NCI-H2171 treated with DMSO at 0.1 percent for 48 hours (cell line): ENCODE results near the gene AIFM3.

Experiments used
- DNase-seq: peaks from one replicate; lab custom pipeline; 2025; lab: John Stamatoyannopoulos, UW

The AIFM3 gene

DNA sequence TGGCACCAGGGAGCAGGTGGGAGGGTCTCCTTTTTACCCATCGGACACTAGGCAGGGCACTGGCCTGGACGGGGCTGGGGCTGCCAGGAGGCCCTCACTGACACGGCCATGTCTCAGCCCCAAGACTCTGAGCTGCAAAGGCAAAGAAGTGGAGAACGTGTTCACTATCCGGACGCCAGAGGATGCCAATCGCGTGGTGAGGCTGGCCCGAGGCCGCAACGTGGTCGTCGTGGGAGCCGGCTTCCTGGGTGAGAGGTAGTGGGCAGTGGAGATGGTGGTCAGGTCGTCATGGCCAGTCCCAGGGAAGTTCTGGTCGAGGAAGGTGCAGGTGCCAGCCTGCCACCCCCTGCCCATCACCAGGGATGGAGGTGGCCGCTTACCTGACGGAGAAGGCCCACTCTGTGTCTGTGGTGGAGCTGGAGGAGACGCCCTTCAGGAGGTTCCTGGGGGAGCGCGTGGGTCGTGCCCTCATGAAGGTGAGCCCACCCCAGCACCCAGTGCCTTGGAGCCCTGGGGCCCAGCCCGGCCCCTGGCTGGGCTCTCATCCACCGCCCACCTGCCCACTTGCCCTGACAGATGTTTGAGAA lies 9.3 kb downstream of the AIFM3 start:
- DNase-seq: no peak

DNA sequence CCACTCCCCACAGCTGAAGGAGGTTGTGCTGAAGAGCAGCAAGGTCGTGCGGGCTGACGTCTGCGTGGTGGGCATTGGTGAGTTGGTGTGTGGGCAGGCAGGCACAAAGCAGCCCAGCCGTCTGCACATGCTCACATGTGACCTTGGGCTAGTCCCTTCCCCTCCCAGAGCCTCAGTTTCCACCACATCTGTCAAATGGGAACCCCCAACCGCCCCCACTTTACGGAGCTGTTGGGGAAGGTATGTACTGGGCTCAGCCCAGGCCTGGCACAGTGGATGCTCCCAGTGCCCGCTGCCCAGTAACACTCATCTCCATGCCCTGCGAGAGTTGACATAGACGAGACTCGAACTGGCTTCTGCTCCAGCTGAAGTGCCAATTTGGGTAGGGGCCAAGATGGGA lies 10.0 kb downstream of the AIFM3 start:
- DNase-seq: no peak

DNA sequence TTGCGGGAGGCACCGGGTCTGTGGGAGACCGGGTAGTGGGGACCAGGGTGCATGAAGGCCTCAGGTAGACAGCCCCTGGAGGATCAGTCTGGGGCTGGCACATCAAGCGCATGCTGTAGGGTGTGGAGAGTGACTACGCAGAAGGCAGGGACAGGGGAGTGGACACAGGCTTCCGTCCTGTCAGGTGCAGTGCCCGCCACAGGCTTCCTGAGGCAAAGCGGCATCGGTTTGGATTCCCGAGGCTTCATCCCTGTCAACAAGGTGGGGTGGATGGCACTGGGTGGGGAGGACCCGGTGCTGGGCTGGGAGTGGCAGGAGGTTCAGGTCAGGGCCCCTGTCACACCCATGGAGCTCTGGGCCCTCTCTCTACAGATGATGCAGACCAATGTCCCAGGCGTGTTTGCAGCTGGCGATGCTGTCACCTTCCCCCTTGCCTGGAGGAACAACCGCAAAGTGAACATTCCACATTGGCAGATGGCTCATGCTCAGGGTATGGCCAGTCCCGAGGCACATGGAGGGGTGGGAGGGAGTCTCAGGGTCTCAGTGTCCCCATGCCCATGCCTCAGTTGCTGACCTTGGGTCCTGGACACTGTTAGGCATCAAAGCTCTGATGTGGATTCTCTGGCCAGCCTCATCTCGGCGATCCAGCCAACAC lies 10.6 kb downstream of the AIFM3 start:
- no peak for DNase-seq

DNA sequence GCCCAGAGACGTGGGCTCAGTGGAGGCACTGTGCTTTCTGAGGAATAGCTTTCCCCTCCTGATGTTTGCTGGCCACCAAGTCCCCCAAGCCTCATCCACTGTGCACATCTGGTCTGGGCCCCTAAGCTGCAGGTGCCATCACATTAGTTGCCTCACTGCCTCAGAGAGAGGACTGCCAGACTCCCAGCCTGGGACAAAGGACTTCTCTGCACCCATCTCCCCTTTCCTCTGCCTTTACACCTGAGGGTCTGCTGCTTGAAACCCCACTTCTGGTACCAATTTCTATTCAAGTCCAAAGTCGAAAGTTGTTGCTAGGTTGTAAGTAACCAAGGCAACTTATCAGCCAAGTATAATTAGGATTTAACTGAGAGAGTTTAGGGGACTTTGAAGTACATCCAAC lies 11.4 kb downstream of the AIFM3 start:
- DNase-seq: no peak

DNA sequence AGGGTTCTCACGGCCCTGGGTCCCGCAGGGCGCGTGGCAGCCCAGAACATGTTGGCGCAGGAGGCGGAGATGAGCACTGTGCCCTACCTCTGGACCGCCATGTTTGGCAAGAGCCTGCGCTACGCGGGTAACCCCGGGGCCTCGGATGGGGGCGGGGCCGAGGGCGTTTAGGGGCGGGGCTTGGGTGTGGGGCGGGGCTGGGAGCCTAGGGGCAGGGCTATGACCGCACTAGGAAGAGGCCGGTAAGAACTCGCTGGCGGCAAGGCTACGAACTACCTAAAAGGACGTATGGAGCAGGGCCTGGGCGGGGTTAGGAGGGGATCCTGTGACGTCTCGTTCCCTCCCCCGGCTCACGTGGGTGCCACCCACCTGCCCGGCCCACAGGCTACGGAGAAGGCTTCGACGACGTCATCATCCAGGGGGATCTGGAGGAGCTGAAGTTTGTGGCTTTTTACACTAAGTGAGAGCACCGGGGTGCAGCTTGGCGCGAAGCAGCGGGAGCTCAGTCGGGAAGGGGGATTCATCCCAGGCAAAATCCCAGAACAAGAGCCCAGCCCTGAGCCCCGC lies 12.3 kb downstream of the AIFM3 start:
- no peak for DNase-seq

DNA sequence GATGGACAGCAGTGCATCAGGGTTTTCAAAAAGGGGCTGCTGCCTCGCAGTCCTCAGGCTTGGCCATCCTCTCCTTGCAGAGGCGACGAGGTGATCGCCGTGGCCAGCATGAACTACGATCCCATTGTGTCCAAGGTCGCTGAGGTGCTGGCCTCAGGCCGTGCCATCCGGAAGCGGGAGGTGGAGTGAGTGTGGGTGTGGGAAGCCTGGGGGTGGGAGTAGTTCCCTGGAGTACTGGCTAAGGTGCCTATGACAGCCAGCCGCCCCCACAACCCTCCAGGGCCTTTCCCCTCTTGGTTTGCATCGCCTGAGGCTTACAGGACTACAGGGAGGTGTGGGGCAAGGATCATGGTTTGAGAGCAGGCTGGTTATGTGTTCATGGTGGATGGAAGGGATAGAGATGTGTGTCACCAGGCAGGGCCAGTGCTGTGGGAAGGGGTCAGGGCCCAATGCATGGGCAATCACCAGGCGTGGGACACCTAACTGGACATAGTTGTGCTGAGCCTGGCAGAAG lies 12.9 kb downstream of the AIFM3 start:
- DNase-seq: no peak

DNA sequence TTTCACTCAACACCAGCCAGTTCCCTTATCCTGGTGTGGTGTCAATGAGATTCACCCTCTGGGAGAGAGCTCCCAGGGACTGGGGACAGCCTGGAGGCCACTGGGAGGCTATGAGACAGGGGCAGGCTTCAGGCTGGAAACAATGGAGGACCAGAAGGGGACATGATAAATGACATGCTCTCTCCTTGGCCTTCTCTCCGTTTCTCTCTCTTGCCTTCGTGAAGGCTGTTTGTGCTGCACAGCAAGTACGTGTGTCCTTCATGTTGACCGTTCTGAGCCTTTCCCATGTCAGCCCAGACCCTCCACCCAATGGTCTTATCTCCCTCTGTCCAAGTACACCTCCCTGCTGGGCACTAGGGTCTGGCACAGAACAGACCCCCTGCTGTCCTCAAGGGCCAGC lies 13.5 kb downstream of the AIFM3 start:
- no peak for DNase-seq

DNA sequence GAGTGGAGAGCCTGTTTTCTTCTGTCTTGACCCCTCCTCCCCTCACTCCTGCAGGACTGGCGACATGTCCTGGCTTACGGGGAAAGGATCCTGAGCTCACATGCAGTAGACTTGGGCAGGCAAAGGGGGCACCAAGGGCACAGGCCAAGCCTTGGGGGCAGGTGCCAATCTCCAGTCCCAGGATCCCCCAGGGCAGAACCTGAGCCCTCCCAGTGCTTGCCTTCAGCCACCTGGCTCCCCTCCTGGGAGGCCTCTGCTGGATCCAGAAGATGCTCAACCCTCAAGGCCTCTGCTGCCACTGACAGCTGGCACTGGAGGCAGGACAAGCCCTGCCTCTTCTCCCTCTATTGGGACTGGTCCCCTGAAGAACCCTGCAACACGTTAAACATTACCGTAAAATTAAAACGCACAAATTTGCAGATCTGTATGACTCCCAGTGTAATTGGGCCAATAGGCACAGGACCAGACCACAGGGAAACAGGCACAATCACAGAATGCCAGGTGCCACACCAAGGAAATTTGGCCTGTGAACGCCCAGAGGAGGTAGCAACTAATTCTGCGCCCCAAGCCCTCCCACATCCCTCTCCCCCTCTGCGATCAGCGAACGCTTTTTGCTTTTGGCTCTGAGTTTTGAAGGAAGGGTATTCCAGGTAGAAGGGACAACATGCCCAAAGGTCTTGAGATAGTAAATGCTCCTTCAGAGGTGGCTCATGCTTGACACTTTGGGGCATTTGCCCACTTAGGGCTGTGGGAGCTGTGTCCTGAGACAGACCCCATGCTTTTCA lies 14.1 kb downstream of the AIFM3 start:
- peak; percentile 22 for DNase-seq

DNA sequence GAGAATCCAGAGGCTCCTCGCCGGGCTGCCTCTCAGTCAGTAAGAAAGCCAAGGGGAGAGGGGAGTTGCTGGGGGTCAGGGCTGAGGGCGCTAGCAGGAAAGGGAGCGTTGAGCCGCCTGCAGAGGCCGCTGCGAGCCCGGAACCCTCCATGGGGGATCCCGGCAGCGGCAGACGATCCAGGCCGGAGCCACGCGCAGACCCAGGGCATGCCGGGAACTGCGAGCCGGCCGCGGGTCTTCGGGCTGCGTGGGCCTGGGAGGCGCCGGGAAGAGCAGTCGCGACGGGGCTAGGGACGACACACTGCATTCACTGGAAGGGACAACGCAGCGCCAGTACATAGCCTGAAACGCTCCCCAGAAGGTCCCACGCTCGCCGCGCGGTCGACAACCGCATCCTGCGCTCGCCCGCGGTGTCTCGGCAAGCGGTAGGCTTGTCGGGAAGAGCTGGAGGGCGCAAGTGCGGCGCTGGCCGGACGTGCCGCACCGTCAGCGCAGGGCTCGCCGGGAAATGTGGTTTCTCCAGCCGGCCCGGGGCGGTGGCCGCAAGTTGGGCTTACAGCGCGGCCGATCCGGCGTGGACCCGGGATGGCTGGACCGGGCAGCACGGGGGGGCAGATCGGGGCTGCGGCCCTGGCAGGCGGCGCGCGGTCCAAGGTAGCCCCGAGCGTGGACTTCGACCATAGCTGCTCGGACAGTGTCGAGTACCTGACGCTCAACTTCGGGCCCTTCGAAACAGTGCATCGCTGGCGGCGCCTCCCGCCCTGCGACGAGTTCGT lies 14.9 kb downstream of the AIFM3 start, which contains the start of gene LZTR1:
Gene LZTR1 (plus strand): TSS at position 511 of the 776 bp plus-strand sequence. CDS start 75 bp downstream, at position 586.
- DNase-seq: peak; percentile 85

DNA sequence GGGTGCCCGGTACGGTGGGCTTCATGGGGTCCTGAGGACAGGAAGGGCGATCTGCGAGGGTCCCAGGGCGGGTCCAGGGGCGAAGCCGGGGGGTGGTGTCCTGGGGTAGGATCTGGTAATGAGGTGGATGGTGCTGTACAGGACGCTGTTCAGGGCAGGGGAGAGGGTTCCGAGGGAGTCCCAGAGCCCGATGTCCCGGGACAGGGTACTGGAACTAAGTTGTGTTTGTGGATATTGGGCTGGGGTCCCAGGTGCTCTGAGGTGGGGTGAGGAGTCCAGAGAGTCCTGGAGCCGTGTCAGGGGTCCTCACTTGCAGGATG lies 15.5 kb downstream of the AIFM3 start:
- no peak for DNase-seq

DNA sequence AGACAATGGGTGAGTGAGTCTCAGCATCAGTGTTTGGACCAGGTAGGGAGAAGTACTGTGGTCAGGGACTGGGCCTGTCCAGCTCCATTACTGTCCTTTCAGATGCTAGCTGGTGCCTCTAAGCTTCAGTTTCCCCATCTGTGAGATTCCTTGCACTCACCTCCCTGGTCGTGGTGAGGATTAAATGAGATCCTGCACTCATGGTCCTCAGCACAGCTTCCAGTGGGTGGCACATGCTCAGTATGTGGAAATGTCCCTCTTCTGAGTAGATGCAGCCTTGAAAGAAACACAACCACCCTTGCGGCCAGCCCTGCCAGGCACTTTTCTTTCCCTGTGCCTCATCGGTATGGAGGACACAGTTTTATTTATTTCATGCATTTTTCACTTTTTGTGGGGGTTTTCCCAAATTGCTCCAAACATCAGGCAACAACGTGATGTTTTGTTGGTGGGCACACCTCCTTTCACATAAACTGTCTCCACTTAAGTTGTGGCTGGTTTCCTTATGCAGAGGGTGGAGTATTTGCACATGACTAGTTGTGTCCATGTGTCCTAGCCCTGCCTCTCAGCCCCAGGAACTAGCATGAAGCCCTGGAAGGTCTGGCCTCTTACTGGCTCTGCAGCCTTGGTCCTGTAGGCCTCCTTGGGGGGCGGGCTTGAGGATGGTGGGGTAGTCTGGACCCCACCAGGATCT lies 16.2 kb downstream of the AIFM3 start:
- no peak for DNase-seq

DNA sequence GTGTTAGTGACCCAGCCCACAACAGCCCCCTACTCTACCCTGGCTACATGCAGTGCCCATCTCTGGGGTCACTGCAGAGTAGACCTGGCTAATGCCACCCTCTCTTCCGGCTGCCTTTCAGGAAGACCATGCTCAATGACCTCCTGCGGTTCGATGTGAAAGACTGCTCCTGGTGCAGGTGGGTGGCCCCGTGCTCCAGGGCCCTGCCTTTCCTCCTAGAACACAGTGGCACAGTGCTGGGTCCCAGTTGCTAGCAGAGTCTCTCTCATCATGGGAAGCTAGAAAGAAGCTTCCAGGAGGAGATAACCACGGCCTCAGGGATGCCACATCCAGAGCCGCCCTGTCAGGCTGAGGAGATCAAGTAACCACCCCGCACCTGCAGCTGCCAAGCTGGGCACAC lies 18.7 kb downstream of the AIFM3 start:
- DNase-seq: no peak

DNA sequence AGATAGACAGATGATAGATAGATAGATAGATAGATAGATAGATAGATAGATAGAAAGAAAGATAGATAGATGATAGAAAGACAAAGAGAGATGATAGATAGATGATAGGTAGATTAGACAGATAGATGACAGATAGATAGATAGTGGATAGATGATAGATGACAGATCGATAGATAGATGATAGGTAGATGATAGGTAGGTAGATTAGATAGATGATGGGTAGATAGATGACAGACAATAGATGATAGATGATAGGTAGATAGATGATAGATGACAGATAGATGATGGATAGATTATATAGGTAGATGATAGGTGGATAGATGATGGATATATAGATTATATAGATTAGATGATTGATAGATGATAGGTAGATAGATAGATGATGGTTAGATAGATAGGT lies 19.3 kb downstream of the AIFM3 start:
- no peak for DNase-seq

DNA sequence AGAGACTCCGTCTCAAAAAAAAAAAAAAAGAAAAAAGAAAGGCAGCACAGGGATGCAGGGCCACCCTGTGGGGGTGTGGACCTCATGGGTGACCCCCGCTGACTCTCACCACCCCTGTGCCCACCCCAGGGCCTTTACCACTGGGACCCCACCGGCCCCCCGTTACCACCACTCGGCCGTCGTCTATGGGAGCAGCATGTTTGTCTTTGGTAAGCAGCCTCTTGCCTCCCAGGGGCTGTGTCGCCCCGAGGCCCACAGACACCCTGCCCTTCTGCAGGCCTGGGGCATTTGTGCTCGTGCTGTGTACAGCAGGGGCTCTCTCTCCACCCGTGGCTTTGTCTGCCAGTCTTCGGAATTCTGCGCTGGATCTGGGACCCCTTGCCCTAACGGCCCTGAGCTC lies 20.3 kb downstream of the AIFM3 start:
- no peak for DNase-seq

DNA sequence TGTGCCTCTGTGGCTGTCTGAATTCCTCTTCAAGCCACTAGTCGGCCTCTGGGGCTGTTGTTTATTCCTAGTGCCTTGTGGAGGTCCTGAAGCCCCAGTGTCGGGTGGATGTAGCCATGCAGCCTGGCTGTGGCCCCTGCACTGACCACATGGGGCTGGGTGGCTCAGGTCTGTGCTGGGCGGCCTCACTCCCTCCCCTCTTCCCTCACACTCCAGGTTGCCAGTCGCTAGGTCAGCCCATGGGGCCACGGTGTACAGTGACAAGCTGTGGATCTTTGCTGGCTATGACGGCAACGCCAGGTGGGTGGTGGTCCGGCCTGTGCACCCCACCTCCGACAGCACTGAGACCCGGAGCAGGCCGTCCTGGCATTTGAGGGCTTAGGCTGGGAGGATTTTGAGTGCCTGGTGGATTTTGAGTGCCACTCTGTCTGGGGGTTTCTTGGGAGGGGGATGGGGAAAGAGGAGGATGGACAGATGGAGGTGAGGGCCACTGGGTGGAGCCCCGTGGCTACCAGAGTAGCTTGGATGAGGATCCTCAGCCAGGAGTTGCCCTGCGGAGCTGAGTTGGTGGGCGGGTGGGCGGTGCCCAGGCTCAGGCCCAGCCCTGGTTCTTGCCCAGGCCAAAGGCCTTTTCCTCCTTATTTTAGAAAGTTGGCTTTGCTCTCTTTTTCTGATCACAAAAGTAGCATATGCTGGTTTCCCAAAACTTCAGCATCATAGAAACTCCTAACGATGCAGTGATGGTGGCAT lies 21.7 kb downstream of the AIFM3 start:
- no peak for DNase-seq

DNA sequence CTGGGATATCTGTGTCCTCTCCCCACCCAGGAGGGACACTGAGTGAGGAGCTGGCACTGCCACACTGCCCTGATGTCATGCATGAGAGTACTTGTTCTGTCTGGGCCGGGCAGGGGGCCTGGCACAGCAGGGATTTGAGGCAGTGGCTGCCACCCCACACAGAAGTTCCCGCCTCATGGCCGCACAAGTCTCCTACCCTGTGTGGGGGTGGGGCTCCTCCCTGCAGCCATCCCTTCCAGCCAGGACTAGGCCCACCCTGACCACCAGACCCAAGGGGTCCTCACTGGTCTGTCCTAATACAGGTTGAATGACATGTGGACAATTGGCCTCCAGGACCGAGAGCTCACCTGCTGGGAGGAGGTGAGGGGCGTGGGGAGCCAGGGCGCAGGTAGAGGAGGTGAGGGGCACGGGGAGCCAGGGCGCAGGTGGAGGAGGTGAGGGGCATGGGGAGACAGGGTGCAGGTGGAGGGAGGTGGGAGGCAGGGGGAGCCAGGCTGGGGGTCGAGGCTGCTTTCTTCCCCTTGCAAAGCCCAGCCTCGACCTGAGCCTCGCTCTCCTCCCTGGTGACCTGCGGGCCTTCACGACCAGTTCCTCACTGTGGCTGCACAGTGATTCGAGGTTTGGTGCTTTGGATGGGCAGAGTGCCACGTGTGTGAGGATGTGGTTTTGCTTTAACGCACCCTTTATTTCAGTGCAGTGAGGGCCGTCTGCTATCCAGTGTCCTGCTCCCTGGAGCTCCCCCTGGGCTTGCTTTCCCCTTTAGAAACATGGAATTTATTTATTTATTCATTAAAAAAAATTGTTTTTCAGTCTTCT lies 22.5 kb downstream of the AIFM3 start:
- DNase-seq: no peak

DNA sequence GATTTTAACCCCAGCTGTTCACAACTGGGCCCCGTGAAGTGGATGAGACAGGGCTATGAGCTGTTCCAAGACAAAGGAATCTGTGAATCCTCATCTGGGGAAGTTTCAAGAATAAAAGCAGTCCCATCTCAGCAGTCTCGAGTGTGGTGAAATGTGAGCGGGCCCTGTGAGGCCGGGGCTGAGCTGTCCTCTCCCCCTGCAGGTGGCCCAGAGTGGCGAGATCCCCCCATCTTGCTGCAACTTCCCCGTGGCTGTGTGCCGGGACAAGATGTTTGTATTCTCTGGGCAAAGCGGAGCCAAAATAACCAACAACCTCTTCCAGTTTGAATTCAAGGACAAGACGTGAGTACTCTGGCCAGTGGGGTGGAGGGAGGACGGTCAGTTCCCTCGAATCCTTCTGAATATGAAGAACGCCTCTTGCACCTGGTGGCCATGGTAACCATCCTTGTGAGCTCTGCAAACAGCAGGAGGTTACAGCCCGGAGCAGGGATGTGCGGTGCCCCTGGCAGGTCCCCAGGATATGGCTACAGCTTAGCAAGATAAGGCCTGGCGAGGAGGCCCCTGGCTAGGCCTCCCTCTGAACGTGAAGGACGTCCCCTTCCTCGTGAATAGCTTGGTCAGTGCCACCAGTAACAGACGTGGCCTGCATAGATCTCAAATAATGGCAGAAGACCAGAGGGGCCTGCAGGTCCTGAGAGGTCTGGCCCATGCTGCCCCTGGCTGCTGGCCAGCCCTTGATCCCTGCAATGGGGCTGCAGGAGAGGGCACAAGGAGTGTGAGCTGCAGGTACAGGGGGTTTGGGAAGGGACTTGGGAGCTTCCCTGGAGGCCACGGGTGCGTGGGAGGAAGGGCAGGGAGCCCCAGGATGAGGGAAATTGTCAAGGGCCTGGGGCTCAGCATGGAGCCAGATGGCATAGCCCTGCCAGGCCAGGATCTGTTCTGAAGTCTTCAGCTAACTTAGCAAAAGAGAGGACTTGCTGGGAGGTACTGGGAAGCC lies 23.4 kb downstream of the AIFM3 start:
- no peak for DNase-seq

DNA sequence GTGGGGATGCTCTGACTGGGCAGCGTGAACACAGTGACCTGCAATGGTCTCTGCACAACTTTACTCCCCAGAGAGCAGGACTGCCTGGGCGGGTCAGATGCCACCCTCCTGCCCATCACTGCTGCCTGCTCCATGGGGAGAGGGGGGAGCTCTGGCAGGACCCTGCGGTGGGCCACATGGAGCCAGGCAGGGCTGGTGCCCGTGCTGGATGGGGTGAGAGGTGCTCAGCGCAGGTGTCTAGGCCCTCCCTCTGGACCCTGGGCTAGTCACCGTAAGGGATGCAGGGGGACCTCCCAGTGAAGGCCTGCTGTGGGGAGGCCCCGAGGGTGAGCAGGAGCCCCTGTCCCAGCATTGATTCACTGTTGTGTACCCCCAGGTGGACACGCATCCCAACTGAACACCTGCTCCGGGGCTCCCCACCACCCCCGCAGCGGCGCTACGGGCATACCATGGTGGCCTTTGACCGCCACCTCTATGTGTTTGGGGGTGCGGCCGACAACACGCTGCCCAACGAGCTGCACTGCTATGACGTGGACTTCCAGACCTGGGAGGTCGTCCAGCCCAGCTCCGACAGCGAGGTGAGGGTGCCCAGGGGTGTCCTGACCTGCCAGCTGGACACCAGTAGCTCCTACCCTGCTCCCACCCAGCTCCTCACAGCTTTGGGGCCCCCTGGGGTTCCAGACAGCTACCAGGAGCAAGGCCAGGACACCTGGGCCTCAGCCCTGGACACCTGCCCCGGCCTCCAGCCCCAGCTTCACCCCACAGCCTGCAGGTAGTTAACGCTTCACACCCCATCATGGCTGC lies 24.4 kb downstream of the AIFM3 start:
- no peak for DNase-seq
